ENCODE results near the gene TRIM63.

GRCh38 chr1:26066160-26066559, 1.3 kb downstream of the TRIM63 start:
- no peak for TF ChIP-seq MAFK (IDR thresholded peaks at IDR 0.05; ENCODE audit: partially characterized antibody)
- TF ChIP-seq POLR2A (IDR thresholded peaks at IDR 0.05; ENCODE audit: low read length): no peak
